K562 (cell line): ENCODE measurements around the gene CRB2. TPM values are rescaled to one million over a fixed set of nuclear protein-coding genes. Genes with fewer than 3 reads are reported as not detected.

ENCODE experiments used
- CAMTA2 ChIP-seq: fragments of 250-450 bp; sonication (Bioruptor Pico); conservative IDR thresholded peaks from 2 replicates; pipeline ENCODE4 v1.5.1; 2022
- FOXM1 ChIP-seq, 2 experiments: fragments of 450-650 bp in 1 of 2; sonication (generic) in 1 of 2; formaldehyde crosslinking in 1 of 2; IDR thresholded peaks; 2 replicates each; pipeline versions ENCODE4 v1.6.1 to v1.9.0; 2017 to 2022; ENCODE audit warnings: low read depth in 2 of 2, mild to moderate bottlenecking in 2 of 2, missing genetic modification reagents in 1 of 2, moderate library complexity in 1 of 2
- GTF2B ChIP-seq: IDR thresholded peaks from 2 replicates; pipeline ENCODE4 v1.6.1; 2011; ENCODE audit not compliant: insufficient read length; ENCODE audit errors: extremely low read depth
- LCOR ChIP-seq: sonication (generic); formaldehyde crosslinking; IDR thresholded peaks from 2 replicates; pipeline ENCODE4 v1.8.0; 2022; ENCODE audit warnings: mild to moderate bottlenecking, missing genetic modification reagents
- MBD2 ChIP-seq: sonication (generic); IDR thresholded peaks from 2 replicates; pipeline ENCODE4 v1.6.1; 2016; ENCODE audit warnings: low read depth, borderline replicate concordance
- NFIX ChIP-seq: fragments of 250-450 bp; sonication (Bioruptor Pico); IDR thresholded peaks from 2 replicates; pipeline ENCODE4 v1.4.0; 2020; ENCODE audit warnings: low read depth, mild to moderate bottlenecking, moderate library complexity
- RUNX1 ChIP-seq: sonication (generic); IDR thresholded peaks from 2 replicates; pipeline ENCODE4 v1.6.1; 2016; ENCODE audit warnings: antibody characterized with exemption, low read depth
- TEAD2 ChIP-seq: fragments of 450-650 bp; IDR thresholded peaks from 2 replicates; pipeline ENCODE4 v1.6.1; 2016; ENCODE audit warnings: missing genetic modification characterization, control low read depth, missing compliant biosample characterization
- TEAD4 ChIP-seq, 2 experiments: sonication (generic) in 1 of 2; formaldehyde crosslinking in 1 of 2; IDR thresholded peaks; 2 replicates each; pipeline versions ENCODE4 v1.6.1 to v1.8.0; 2012 to 2022; ENCODE audit warnings: borderline replicate concordance in 1 of 2, inconsistent platforms in 1 of 2, low read length in 1 of 2, mild to moderate bottlenecking in 1 of 2, missing genetic modification reagents in 1 of 2
- TSHZ1 ChIP-seq: fragments of 250-450 bp; sonication (Bioruptor Pico); IDR thresholded peaks from 2 replicates; pipeline ENCODE4 v1.4.0; 2020; ENCODE audit warnings: mild to moderate bottlenecking, moderate library complexity
- U2AF1 ChIP-seq: fragments of 200-400 bp; formaldehyde crosslinking; optimal IDR thresholded peaks from 2 replicates; pipeline ENCODE3; 2017; ENCODE audit warnings: mild to moderate bottlenecking, low read depth, low read length, moderate library complexity
- ZBED1 ChIP-seq: IDR thresholded peaks from 2 replicates; pipeline ENCODE4 v1.6.1; 2014
- ZNF263 ChIP-seq: sonication (generic); formaldehyde crosslinking; IDR thresholded peaks from 2 replicates; pipeline ENCODE4 v1.8.0; 2022; ENCODE audit warnings: mild to moderate bottlenecking, missing genetic modification reagents, borderline replicate concordance
- ZNF518B ChIP-seq: fragments of 250-450 bp; sonication (Bioruptor Pico); IDR thresholded peaks from 2 replicates; pipeline ENCODE4 v1.5.0; 2021; ENCODE audit warnings: mild to moderate bottlenecking, moderate library complexity
- ZNF75A ChIP-seq: fragments of 450-650 bp; formaldehyde crosslinking; IDR thresholded peaks from 2 replicates; pipeline ENCODE4 v1.4.0; 2020; ENCODE audit warnings: mild to moderate bottlenecking
- polyA plus RNA-seq, 8 experiments: library from polyadenylated mRNA; depleted of rRNA in 4 of 8; stranded (reverse) in 5 of 8; unstranded in 3 of 8; fragments of >200 nt; fragmentation: Nextera tagmentation in 2 of 8; fragmentation: Illumina TruSeq in 1 of 8; extraction: Ambion mirVana in 2 of 8; extraction: Trizol in 1 of 8; gene quantifications; 2 replicates each; pipeline versions ENCODE4 v1.2.1 to v1.2.3, GENCODE V29; 2011 to 2014; ENCODE audit warnings: inconsistent platforms in 1 of 8, missing spikeins in 1 of 8
- total RNA-seq, 7 experiments: library from RNA; depleted of rRNA in 6 of 7; stranded (reverse); fragments of >200 nt in 6 of 7; fragmentation: Illumina TruSeq in 2 of 7; extraction: Trizol in 2 of 7; gene quantifications; 2 replicates each; pipeline versions ENCODE4 v1.2.1 to v1.2.3, GENCODE V29; 2011 to 2021; ENCODE audit warnings: low replicate concordance in 1 of 7

The CRB2 gene
- total and polyA plus RNA-seq, 9 of the 15 experiments (the other 6 are each of a cell fraction or from before 2014, with no cell fraction given): 0.13 to 1.2 (median 0.25) TPM; not detected in 2

- TF ChIP-seq ZNF518B (CRISPR knock-in tag): no peak
- no peak for TF ChIP-seq LCOR (CRISPR knock-in tag)
- TF ChIP-seq TSHZ1 (CRISPR knock-in tag): no peak
- no peak for TF ChIP-seq RUNX1
- TF ChIP-seq ZNF263 (CRISPR knock-in tag): no peak
- TF ChIP-seq MBD2: no peak
- TF ChIP-seq GTF2B: no peak
- TF ChIP-seq NFIX (CRISPR knock-in tag): no peak
- no peak for TF ChIP-seq CAMTA2
- TF ChIP-seq U2AF1: no peak
- no peak for TF ChIP-seq TEAD4 (IDR thresholded peaks at IDR 0.05; ENCODE audit: low read length)
- TF ChIP-seq TEAD4 (CRISPR knock-in tag; IDR thresholded peaks at IDR 0.05; ENCODE audit: borderline replicate concordance): no peak
- TF ChIP-seq ZNF75A (CRISPR knock-in tag): no peak
- no peak for TF ChIP-seq FOXM1 (IDR thresholded peaks at IDR 0.05; ENCODE audit: low read depth)
- TF ChIP-seq FOXM1 (CRISPR knock-in tag; IDR thresholded peaks at IDR 0.05; ENCODE audit: low read depth): no peak
- TF ChIP-seq ZBED1: no peak
- TF ChIP-seq TEAD2 (tag): no peak
These were observed 33.7 kb downstream of the CRB2 start (continued) for GRCh38 chr9:123389698-123390097.
